22Rv1 (cell line): Measurements from ENCODE around the gene RFC2.

Experiments
- ZFX ChIP-seq: fragments of 450-650 bp; IDR thresholded peaks from 2 replicates; pipeline ENCODE4 v1.6.1; 2017; ENCODE audit warnings: antibody characterized with exemption, borderline replicate concordance
- TF ChIP-seq, protein P1 (sequence below): fragments of 450-650 bp; IDR thresholded peaks from 2 replicates; pipeline ENCODE4 v1.5.1; 2017; ENCODE audit warnings: mild to moderate bottlenecking

DNA sequence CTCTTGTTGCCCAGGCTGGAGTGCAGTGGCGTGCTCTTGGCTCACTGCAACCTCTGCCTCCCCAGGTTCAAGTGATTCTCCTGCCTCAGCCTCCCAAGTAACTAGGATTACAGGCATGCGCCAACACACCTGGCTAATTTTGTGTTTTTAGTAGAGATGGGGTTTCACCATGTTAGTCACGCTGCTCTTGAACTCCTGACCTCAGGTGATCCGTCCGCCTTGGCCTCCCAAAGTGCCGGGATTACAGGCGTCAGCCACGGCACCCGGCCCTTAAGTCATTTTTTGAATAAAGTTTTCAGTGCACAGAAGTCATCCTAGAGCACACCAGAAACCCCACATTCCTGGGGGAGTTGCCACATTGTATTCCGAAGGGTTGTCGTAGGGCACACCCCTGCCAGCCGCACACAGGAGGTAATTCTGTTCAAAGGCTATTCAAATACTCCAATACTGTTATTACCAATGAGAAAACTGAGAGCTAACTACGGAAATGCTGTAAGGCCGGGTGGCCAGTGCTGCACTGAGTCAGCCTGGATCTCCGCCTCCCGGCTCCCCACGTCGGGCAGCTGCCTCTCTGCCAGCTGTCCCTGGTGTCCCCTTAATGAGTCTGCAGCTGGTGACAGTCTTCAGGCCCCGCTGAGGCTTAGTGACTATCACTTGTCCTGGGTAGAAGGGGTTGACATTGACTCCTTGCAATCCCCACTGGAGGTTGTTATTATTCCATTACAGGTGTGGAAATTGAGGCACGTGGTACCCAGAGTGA, 8.6 kb upstream of the RFC2 start:
- TF ChIP-seq, protein P1, sequence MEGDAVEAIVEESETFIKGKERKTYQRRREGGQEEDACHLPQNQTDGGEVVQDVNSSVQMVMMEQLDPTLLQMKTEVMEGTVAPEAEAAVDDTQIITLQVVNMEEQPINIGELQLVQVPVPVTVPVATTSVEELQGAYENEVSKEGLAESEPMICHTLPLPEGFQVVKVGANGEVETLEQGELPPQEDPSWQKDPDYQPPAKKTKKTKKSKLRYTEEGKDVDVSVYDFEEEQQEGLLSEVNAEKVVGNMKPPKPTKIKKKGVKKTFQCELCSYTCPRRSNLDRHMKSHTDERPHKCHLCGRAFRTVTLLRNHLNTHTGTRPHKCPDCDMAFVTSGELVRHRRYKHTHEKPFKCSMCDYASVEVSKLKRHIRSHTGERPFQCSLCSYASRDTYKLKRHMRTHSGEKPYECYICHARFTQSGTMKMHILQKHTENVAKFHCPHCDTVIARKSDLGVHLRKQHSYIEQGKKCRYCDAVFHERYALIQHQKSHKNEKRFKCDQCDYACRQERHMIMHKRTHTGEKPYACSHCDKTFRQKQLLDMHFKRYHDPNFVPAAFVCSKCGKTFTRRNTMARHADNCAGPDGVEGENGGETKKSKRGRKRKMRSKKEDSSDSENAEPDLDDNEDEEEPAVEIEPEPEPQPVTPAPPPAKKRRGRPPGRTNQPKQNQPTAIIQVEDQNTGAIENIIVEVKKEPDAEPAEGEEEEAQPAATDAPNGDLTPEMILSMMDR, result no peak
- no peak for TF ChIP-seq ZFX
